NCI-H1930 (cell line): ENCODE results near the gene CEP112.

Experiments
- DNase-seq, 2 experiments: peaks; one replicate each; lab custom pipeline; 2025; lab: John Stamatoyannopoulos, UW

Gene CEP112

GRCh38 chr17:66191593-66192377 lies at the start of gene CEP112:
TSS of gene CEP112 (minus strand) at chr17:66192133.
- peak; percentile 81 to 93 for DNase-seq

GRCh38 chr17:66240630-66241029 lies 48.7 kb upstream of the CEP112 start:
- DNase-seq: no peak

GRCh38 chr17:66240013-66240412 lies 48.1 kb upstream of the CEP112 start:
- DNase-seq: no peak

DNA sequence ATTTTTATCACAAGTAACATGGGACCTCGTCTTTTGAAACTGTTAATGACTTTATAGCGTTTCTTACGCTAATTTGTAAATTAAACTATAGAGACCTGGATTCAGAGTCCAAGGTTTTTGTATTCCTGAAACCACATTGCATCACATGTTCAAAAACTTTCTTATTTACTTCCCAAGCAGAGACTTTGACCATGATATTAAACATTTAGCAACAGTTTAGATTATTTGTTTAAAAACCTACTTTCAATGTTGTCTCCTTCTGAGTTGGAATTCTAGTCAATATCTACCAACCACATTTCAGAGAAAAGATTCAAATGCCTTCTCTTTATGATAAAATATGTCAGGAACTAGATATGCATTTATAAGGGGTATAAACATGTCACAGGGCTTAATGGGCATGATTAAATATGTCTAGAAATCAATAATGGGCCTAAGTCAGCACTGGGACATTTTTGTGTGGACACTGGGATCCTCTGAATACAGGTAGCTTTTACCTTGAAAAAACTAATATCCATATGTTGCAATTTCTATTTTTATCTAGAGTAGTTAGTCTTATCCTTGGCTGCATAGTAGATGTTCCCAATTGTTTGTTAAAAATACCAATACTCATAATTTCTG lies 43.6 kb upstream of the CEP112 start:
- DNase-seq: no peak

DNA sequence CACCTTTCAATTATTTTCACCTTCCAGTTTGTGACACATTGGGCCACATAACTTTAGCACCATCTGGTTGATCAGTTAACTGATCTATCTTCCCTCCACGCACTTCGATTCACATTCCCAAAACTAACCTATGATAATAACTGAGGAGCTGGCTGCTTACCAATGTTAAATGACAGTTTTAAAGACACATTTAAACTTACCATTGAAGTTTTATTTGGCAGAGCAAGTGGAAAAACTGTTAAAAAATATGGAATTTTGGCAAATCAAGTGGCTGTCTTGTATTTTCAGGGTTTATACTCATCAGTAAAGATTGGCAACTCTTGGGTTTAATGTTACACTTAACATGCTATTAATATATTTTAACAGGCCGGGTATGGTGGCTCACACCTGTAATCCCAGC lies 42.7 kb upstream of the CEP112 start:
- no peak for DNase-seq

- DNase-seq: no peak
These were observed 41.3 kb upstream of the CEP112 start for GRCh38 chr17:66233023-66233753.

DNA sequence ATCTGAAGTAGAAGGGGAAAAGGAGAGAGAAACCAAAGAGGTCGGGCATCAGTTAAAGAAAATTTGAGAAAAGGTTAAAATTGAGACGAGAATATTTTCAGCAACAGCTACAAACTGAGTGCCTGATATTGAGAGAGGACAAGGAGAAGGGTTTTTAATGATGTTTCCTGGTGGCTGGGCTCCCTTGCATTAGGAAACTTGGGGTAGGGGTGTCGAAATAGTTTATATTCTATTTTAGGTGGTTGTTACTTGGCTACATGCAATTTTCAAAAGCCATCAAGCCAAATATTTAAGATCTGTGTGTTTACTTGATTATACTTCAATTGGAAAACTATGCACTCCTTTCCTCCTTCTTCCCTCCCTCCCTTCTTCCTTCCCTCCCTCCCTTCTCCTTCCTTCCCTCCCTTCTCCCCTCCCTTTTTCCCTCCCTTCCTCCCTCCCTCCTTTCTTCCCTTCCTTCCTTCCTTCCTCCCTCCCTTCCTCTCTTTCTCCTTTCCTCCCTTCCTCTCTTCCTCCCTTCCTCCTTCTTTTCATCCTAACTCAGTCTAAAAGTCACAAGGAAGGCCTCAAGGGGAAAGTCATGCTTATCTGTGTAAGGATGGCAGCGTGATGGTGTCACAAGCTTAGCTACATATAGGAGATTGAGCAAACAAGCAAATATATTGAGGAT lies 39.1 kb upstream of the CEP112 start:
- no peak for DNase-seq

DNA sequence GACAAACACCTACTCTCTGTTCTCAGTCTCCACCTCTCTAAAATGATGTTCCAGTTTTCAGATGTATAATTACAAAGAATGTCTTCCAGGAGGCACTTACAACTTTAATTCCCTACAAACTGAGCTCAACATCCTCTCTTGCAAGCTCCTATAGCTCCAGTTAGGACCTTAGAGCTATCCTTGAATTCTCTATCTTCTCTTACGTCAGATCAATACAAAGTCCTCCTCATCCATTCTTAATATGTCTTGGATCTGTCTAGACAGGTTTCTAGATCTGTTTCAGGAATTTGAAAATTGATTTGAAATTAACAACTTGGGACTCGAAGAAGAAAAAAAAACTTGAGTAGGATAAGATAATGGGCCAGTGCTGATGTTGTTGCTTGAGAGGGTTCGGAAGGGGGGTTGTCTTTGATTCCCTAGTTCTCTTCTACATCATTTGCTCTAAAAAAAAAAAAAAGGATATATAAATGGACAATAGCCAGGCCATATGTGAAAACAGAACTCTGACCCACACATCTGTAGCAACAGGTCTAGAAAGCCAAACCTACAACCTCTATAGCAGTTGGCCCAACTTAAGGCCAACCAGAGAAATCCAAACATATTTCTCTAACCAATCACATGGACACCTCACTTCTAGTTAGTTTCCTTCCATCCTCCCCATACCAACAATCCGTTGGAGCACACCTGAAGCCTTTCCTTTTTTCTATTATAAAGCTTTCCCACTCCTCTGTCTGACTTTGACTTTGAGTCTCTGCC lies 38.0 kb upstream of the CEP112 start:
- no peak for DNase-seq

GRCh38 chr17:66228887-66229782 lies 37.2 kb upstream of the CEP112 start, which contains the start of gene APOH:
TSS of gene APOH (minus strand) at chr17:66229415. CDS start at chr17:66229379, 36 bp downstream.
- DNase-seq: no peak

DNA sequence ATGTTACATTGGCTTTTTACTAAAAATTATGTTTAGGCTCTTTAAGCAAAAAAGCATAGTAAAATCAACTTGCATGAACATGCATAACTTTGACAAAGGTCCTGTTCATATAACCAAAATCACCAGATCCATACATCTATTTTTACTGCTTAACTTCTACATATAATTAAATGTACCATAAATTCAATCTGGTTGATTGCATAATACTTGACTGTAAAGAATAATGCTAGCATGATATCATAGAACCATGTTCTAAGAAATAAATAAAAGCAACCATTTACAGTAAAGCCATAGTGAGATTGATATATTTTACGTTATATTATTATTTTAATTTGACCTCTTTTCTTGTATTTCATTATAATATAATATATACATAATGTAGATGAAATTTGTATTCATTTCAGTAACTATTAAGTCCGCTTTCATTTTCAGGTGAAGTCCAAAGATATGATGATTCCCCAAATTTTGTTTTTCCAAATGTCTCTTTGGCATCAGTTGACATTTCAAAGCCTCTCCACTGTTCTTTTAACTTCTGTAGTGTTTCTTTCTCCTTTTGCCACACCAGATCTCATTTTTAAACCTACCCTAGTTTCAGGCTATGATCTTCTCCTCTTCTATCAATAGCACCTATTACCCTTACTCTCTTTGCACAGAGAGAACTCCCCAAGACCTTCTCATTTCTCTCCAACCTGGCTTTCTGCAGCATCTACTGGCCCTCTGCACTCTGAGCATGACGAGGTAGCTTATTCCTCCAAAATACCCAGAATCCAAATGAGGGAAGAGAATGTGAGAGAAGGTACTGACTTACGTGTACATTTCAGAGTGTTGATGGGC lies 35.5 kb upstream of the CEP112 start:
- DNase-seq: no peak

GRCh38 chr17:66222798-66223350 lies 30.9 kb upstream of the CEP112 start:
- no peak for DNase-seq

GRCh38 chr17:66221755-66222530 lies 30.0 kb upstream of the CEP112 start:
- DNase-seq: no peak

DNA sequence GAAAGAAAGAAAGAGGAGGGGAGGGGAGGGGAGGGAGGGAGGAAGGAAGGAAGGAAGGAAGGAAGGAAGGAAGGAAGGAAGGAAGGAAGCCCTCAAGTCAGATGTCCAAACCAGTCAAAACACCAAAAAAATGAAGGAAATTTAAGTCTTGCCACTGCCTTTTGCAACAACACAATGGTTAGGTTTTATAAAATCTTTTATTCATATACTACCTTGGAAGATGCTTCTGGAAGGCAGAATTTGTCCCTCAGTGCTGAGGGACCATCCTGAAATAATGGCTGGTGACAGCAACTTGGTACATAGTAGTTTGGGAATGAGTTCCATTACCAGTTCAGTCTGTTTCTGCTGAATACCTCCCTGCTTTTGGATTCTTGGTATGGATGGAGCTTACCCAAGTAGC lies 29.4 kb upstream of the CEP112 start:
- no peak for DNase-seq

- no peak for DNase-seq
These were observed 28.3 kb upstream of the CEP112 start for GRCh38 chr17:66220079-66220835.

GRCh38 chr17:66215529-66215911 lies 23.6 kb upstream of the CEP112 start:
- DNase-seq: no peak

DNA sequence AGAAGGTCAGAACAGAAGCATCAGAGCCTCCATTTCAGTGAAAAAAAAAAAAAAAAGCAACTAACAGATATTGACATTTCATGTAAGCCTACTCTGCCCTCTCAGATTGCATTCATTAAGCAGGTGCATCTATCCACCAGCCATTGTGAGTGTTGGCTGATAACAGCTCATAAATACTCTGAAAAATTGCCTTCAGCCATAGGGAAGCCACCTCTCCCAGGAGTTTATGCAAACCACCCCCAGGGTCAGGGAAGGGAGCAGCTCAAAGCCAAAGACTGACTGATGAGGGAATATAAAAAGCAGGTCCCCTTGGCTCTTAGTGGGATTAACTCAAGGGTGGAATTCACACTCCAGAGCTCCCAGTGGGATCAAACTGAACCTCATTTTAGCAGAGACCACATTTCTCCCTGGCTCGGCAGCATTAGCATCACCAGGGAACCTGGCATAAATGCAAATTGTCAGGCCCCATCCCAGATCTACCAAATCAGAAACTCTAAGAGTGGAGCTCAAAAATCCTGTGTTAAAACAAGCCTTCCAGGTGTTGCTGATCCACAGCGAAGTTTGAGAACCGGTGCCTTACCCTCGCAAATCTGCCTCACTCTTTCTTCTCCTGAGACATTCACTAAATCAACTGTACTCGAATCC lies 23.1 kb upstream of the CEP112 start:
- DNase-seq: peak in 1 of 2 experiments; percentile 44
